Liver (tissue), 9 donors: Measurements from ENCODE around the gene TERB2. TPM values are rescaled to one million over a fixed set of nuclear protein-coding genes. Genes with fewer than 3 reads are reported as not detected.
"Not testable (repeated sequence)": the region's sequence is repeated elsewhere in the genome, so short reads cannot be mapped to it uniquely, and the experiment has no call there.

Experiments
- DNase-seq: peaks from one replicate; pipeline ENCODE4 v3.0.0-alpha.2; 2017; ENCODE audit warnings: low spot score
- H3K27ac ChIP-seq, 2 donors: one replicate each; pipeline ENCODE4 v1.7.0; 2013; ENCODE audit warnings: inconsistent platforms in 2 of 2, low read length in 2 of 2, control low read depth in 1 of 2, low read depth in 1 of 2, mild to moderate bottlenecking in 1 of 2
- H3K27me3 ChIP-seq, 4 donors: one replicate each; pipeline versions ENCODE4 v1.6.1 to v1.7.0; 2013; ENCODE audit warnings: low read length in 3 of 4, inconsistent platforms in 1 of 4, mild to moderate bottlenecking in 1 of 4, moderate library complexity in 1 of 4; ENCODE audit not compliant: control insufficient read depth in 4 of 4, insufficient read depth in 4 of 4
- H3K36me3 ChIP-seq, 4 donors: one replicate each; pipeline versions ENCODE4 v1.6.1 to v1.7.0; 2013; ENCODE audit warnings: low read length in 3 of 4, mild to moderate bottlenecking in 3 of 4, low read depth in 1 of 4, moderate library complexity in 1 of 4; ENCODE audit not compliant: control insufficient read depth in 4 of 4, insufficient read depth in 3 of 4
- H3K4me1 ChIP-seq, 4 donors: one replicate each; pipeline versions ENCODE4 v1.6.1 to v1.7.0; 2013; ENCODE audit warnings: low read length in 3 of 4, mild to moderate bottlenecking in 3 of 4, moderate library complexity in 1 of 4; ENCODE audit not compliant: control insufficient read depth in 4 of 4, insufficient read depth in 4 of 4
- H3K4me3 ChIP-seq, 3 donors: one replicate each; pipeline versions ENCODE4 v1.6.1 to v1.7.0; 2013; ENCODE audit warnings: low read length in 3 of 3, control low read depth in 1 of 3, low read depth in 1 of 3, mild to moderate bottlenecking in 1 of 3
- H3K9ac ChIP-seq, 2 donors: one replicate each; pipeline ENCODE4 v1.7.0; 2013; ENCODE audit warnings: low read length in 2 of 2, mild to moderate bottlenecking in 2 of 2, moderate library complexity in 2 of 2, control low read depth in 1 of 2, low read depth in 1 of 2
- H3K9me3 ChIP-seq, 4 donors: one replicate each; pipeline versions ENCODE4 v1.6.1 to v1.7.0; 2013; ENCODE audit warnings: low read length in 3 of 4; ENCODE audit not compliant: control insufficient read depth in 4 of 4
- ATF3 ChIP-seq: IDR thresholded peaks from 2 replicates; pipeline ENCODE4 v1.6.1; 2016; ENCODE audit warnings: antibody characterized with exemption
- CTCF ChIP-seq: fragments of 150-350 bp; IDR thresholded peaks from 2 replicates; pipeline ENCODE4 v1.5.1; 2017; ENCODE audit warnings: improper control_type of control experiment, low read depth, low read length; ENCODE audit not compliant: missing input control
- EGR1 ChIP-seq, 2 donors: IDR thresholded peaks; 2 replicates each; pipeline ENCODE4 v1.6.1; 2016 to 2018; ENCODE audit warnings: antibody characterized with exemption in 2 of 2, low read depth in 2 of 2
- FOXA1 ChIP-seq: IDR thresholded peaks from 2 replicates; pipeline ENCODE4 v1.6.1; 2016; ENCODE audit warnings: antibody characterized with exemption
- FOXA2 ChIP-seq: IDR thresholded peaks from 2 replicates; pipeline ENCODE4 v1.6.1; 2016; ENCODE audit warnings: antibody characterized with exemption
- GABPA ChIP-seq, 2 donors: IDR thresholded peaks in 1 of 2; conservative IDR thresholded peaks in 1 of 2; 2 replicates each; pipeline ENCODE4 v1.6.1; 2016; ENCODE audit warnings: antibody characterized with exemption in 2 of 2, mild to moderate bottlenecking in 1 of 2, moderate library complexity in 1 of 2
- HNF4A ChIP-seq, 2 donors: conservative IDR thresholded peaks; 2 replicates each; pipeline ENCODE4 v1.6.1; 2016; ENCODE audit warnings: antibody characterized with exemption in 2 of 2, mild to moderate bottlenecking in 2 of 2
- HNF4G ChIP-seq: IDR thresholded peaks from 2 replicates; pipeline ENCODE4 v1.6.1; 2016; ENCODE audit warnings: antibody characterized with exemption
- JUND ChIP-seq, 2 donors: IDR thresholded peaks; 2 replicates each; pipeline ENCODE4 v1.6.1; 2016; ENCODE audit warnings: antibody characterized with exemption in 2 of 2
- MAX ChIP-seq: IDR thresholded peaks from 2 replicates; pipeline ENCODE4 v1.6.1; 2016; ENCODE audit warnings: antibody characterized with exemption
- NR2F2 ChIP-seq: IDR thresholded peaks from 2 replicates; pipeline ENCODE4 v1.6.1; 2016; ENCODE audit warnings: antibody characterized with exemption
- REST ChIP-seq: IDR thresholded peaks from 2 replicates; pipeline ENCODE4 v1.6.1; 2016; ENCODE audit warnings: antibody characterized with exemption, mild to moderate bottlenecking
- RXRA ChIP-seq, 2 donors: IDR thresholded peaks; 2 replicates each; pipeline ENCODE4 v1.6.1; 2017 to 2018; ENCODE audit warnings: antibody characterized with exemption in 2 of 2, mild to moderate bottlenecking in 1 of 2
- SP1 ChIP-seq: IDR thresholded peaks from 2 replicates; pipeline ENCODE4 v1.6.1; 2018; ENCODE audit warnings: antibody characterized with exemption, mild to moderate bottlenecking
- YY1 ChIP-seq: IDR thresholded peaks from 2 replicates; pipeline ENCODE4 v1.6.1; 2016; ENCODE audit warnings: antibody characterized with exemption, mild to moderate bottlenecking
- ZBTB33 ChIP-seq: IDR thresholded peaks from 2 replicates; pipeline ENCODE4 v1.6.1; 2016; ENCODE audit warnings: antibody characterized with exemption
- WGBS: extraction: QIAGEN DNeasy Blood & Tissue Kit; methylation state at CpG from one replicate; pipeline ENCODE4 v1.1.7; 2013; 5-methylcytosine and 5-hydroxymethylcytosine counted together
- polyA plus RNA-seq, 2 donors: library from polyadenylated mRNA; stranded (reverse) in 1 of 2; unstranded in 1 of 2; fragments of 200-250 nt in 1 of 2; fragments of >200 nt in 1 of 2; fragmentation: Nextera tagmentation in 1 of 2; extraction: Ambion mirVana in 1 of 2; gene quantifications; one replicate each; pipeline versions ENCODE4 v1.2.1 to v1.2.3, GENCODE V29; 2013 to 2015
- total RNA-seq, 2 donors: library from RNA; depleted of rRNA; stranded (reverse); fragments of >200 nt; gene quantifications; one replicate each; pipeline ENCODE4 v1.2.3, GENCODE V29; 2014
- donor health status: healthy.
- donor health status: healthy.
- donor health status: healthy.
- donor health status: healthy.
- donor health status: healthy.

TERB2 gene
- total and polyA plus RNA-seq, 4 donors = 0.08 TPM; not detected in 3

GRCh38 chr15:44910981-44911625 is 45.4 kb upstream of the TERB2 start:
- no peak overlapping the region for H3K4me3 ChIP-seq
- H3K9me3 ChIP-seq = peaks cover 0 to 3% (median 0%) of the 10 kb centered on the region in 4 donors
- no peak for DNase-seq
- H3K27ac ChIP-seq = no peak overlapping the region
- H3K36me3 ChIP-seq = no peaks in the 10 kb centered on the region
- TF ChIP-seq NR2F2 (no peak), EGR1 (IDR thresholded peaks at IDR 0.05; ENCODE audit: low read depth in 2 of 2) (no peak), GABPA (IDR thresholded peaks at IDR 0.05 in 1 of 2, conservative IDR thresholded peaks at IDR 0.05 in 1 of 2) (no peak), SP1 (no peak)
- H3K4me1 ChIP-seq = no peaks in the 10 kb centered on the region
- no peaks in the 10 kb centered on the region for H3K27me3 ChIP-seq
- no peak overlapping the region for H3K9ac ChIP-seq

- not testable (repeated sequence) for H3K4me1 ChIP-seq, H3K36me3 ChIP-seq, H3K9me3 ChIP-seq, H3K27ac ChIP-seq, H3K4me3 ChIP-seq, H3K27me3 ChIP-seq, DNase-seq, H3K9ac ChIP-seq
- 94% methylated on average over 1 of the region's 1 CpG for WGBS
Measured at GRCh38 chr15:44912186-44912585, 44.3 kb upstream of the TERB2 start.

- not testable (repeated sequence) for DNase-seq, H3K27me3 ChIP-seq, H3K9ac ChIP-seq, H3K4me3 ChIP-seq, H3K36me3 ChIP-seq, H3K27ac ChIP-seq, H3K9me3 ChIP-seq, H3K4me1 ChIP-seq
- 26% methylated on average over 3 of the region's 3 CpGs for WGBS
Measured at GRCh38 chr15:44912974-44913448, 43.5 kb upstream of the TERB2 start.

- Histone ChIP-seq H3K9me3 (peaks cover 0 to under 1% (median 0%) of the 10 kb centered on the region in 4 donors), H3K27ac (no peak overlapping the region)
- 87% methylated on average over 1 of the region's 1 CpG for WGBS
- no peak for TF ChIP-seq HNF4G
- TF ChIP-seq HNF4A (conservative IDR thresholded peaks at IDR 0.05) = no peak
- TF ChIP-seq REST = no peak
- no peak for TF ChIP-seq ZBTB33
- TF ChIP-seq EGR1 (IDR thresholded peaks at IDR 0.05; ENCODE audit: low read depth in 2 of 2) = no peak
- TF ChIP-seq YY1 = no peak
- no peak for TF ChIP-seq ATF3
- no peak for TF ChIP-seq NR2F2
- no peak for TF ChIP-seq FOXA2
- TF ChIP-seq CTCF = no peak
- TF ChIP-seq MAX = no peak
- no peak for TF ChIP-seq JUND (IDR thresholded peaks at IDR 0.05)
- TF ChIP-seq RXRA (IDR thresholded peaks at IDR 0.05) = no peak
- no peak for TF ChIP-seq SP1
- TF ChIP-seq FOXA1 = no peak
- no peak for TF ChIP-seq GABPA (IDR thresholded peaks at IDR 0.05 in 1 of 2, conservative IDR thresholded peaks at IDR 0.05 in 1 of 2)
Measured at GRCh38 chr15:44918136-44918535, 38.4 kb upstream of the TERB2 start.

More at GRCh38 chr15:44918136-44918535, 38.4 kb upstream of the TERB2 start:
- H3K9ac ChIP-seq = no peak overlapping the region
- no peaks in the 10 kb centered on the region for H3K36me3 ChIP-seq
- peaks cover 0 to 3% (median 1%) of the 10 kb centered on the region in 4 donors for H3K4me1 ChIP-seq
- no peaks in the 10 kb centered on the region for H3K27me3 ChIP-seq
- no peak for DNase-seq
- no peak overlapping the region for H3K4me3 ChIP-seq
